NCI-H1694 treated with DMSO at 0.1 percent for 48 hours (cell line): ENCODE data around the gene TEKTIP1.
"Not testable (repeated sequence)": the region's sequence is repeated elsewhere in the genome, so short reads cannot be mapped to it uniquely, and the experiment has no call there.

Experiments
- DNase-seq: peaks from one replicate; lab custom pipeline; 2025; lab: John Stamatoyannopoulos, UW

TEKTIP1 gene

GRCh38 chr19:3523361-3524077 is 15.5 kb upstream of the TEKTIP1 start:
- no peak for DNase-seq

GRCh38 chr19:3524078-3524842 is 14.7 kb upstream of the TEKTIP1 start:
- no peak for DNase-seq

- no peak for DNase-seq
Observed at GRCh38 chr19:3524904-3525451, 14.0 kb upstream of the TEKTIP1 start.

DNA sequence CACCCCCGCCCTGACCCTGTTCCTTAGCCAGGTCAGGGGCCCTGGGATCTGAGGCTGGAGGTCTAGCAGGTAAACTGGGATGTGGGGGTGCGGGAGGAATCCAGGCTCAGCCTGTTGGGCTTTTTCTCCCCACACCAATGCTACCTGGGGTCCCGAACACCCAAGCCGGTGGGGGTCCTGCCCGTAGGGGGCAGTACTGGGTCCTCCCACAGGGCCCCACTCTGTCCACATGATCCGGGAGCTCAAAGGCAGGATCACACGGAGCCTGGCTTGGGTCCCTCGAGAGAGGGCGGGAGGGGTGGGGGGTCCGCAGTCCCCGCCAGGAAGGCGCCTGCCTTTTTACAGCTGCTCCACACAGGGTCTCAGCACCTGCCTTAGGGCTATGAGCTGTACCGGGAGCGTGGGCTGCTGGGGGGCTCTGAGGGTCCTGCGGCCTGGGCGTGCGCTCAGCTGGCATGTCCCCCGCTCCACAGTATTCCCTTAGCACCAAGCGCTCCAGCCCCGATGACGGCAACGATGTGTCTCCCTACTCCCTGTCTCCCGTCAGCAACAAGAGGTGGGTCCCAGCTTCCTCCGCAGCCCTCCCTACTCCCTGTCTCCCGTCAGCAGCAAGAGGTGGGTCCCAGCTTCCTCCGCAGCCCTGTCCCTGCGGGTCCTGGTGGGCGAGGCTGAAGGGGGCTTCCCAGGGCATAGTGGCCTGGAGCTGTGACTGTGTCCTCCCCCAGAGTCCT is 12.3 kb upstream of the TEKTIP1 start:
- no peak for DNase-seq

DNA sequence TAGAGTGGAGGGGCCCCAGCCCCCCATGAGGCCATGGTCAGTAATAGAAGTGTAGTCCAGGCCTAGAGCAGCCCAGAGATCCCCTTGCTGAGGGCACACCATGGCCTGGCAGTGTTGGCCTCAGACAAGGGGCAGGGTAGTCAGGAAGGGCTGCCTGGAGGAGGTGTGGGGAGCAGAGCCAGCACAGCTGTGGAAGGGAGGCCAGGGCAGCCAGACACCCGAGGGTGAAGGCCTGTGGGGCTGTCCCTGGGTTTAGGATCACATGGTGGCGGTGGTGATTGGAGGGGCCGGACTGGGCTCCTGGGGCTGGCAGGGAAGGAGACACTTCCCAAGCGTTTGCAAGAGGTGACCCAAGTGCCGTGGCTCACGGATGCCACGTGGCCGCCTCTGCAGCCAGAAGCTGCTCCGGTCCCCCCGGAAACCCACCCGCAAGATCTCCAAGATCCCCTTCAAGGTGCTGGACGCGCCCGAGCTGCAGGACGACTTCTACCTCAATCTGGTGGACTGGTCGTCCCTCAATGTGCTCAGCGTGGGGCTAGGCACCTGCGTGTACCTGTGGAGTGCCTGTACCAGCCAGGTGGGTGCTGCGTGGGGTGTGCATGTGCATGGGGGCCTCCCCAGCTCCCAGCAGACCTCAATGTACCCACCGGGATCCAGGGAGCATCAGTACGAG is 11.6 kb upstream of the TEKTIP1 start:
- no peak for DNase-seq

- DNase-seq = no peak
Observed at GRCh38 chr19:3528080-3528479, 10.9 kb upstream of the TEKTIP1 start.

DNA sequence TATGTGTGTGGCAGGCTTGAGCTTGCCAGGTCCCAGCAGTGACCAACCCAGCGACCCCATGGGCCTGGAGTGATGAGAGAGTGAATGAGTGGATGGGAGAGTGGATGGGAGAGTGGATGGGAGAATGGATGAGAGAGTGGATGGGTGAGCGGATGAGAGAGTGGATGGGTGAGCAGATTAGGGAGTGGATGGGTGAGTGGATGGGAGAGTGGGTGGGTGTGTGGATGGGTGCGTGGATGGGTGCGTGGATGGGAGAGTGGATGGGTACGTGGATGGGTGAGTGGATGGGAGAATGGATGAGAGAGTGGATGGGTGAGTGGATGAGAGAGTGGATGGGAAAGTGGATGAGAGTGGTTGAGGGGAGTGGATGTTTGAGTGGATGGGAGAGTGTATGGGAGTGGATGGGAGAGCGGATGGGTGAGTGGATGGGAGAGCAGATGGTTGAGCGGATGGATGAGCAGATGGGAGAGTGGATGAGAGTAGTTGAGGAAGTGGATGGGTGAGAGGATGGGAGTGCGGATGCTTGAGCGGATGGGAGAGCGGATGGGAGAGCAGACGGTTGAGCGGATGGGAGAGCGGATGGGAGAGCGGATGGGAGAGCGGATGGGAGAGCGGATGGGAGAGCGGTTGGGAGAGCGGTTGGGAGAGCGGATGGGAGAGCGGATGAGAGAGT is 10.3 kb upstream of the TEKTIP1 start:
- no peak for DNase-seq

DNA sequence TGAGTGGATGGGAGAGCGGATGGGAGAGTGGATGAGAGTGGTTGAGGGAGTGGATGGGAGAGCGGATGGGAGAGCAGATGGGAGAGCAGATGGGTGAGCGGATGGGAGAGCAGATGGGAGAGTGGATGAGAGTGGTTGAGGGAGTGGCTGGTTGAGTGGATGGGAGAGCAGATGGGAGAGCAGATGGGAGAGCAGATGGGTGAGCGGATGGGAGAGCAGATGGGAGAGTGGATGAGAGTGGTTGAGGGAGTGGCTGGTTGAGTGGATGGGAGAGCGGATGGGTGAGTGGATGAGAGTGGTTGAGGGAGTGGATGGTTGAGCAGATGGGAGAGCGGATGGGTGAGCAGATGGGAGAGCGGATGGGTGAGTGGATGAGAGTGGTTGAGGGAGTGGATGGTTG is 9.7 kb upstream of the TEKTIP1 start:
- not testable (repeated sequence) for DNase-seq

DNA sequence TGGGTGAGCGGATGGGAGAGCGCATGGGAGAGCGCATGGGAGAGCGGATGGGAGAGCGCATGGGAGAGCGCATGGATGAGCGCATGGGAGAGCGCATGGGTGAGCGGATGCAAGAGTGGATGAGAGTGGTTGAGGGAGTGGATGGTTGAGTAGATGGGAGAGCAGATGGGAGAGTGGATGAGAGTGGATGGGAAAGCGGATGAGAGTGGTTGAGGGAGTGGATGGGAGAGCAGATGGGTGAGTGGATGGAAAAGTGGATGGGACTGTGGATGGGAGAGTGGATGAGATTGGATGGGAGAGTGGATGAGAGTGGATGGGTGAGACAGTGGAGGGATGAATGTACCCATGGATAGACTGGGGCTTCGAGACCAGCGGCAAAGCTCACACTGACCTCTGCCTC is 8.6 kb upstream of the TEKTIP1 start:
- no peak for DNase-seq

GRCh38 chr19:3531716-3532115 is 7.3 kb upstream of the TEKTIP1 start:
- no peak for DNase-seq

DNA sequence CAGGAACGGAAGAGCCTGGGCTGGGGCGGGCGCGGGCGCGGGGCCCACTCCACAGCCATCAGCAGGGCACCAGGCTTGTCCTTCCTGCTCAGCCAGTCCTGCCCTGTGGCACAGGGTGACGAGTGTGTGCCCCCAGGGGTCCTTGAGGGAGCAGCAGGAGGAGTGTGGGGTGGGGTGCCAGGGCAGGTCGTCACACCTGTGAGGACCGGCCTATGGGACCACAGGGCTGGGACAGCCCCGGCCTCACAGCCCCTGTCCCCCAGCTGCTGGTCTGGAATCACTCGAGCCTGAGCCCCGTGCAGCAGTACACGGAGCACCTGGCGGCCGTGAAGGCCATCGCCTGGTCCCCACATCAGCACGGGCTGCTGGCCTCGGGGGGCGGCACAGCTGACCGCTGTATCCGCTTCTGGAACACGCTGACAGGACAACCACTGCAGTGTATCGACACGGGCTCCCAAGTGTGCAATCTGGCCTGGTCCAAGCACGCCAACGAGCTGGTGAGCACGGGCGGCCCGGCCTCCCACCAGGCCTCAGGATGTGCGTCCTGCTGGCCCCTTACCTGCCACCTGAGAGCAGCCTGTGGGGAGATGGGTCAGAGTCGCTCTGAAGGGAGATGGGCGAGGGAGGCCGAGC is 6.7 kb upstream of the TEKTIP1 start:
- no peak for DNase-seq

DNA sequence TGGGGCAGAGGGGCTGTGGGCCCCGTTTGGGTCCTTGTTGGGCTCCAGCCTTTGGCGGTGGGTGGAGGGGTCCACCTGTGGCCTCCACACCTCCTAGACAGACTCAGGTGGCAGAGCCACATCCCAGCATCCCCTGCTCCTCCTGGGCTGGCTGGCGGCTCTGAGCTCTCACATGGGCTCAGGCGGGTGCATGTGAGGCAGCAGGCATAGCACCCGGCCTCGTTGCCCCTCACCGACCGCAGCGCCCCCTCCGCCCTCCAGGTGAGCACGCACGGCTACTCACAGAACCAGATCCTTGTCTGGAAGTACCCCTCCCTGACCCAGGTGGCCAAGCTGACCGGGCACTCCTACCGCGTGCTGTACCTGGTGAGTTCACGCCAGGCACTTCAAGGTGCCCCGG is 5.9 kb upstream of the TEKTIP1 start:
- no peak for DNase-seq

DNA sequence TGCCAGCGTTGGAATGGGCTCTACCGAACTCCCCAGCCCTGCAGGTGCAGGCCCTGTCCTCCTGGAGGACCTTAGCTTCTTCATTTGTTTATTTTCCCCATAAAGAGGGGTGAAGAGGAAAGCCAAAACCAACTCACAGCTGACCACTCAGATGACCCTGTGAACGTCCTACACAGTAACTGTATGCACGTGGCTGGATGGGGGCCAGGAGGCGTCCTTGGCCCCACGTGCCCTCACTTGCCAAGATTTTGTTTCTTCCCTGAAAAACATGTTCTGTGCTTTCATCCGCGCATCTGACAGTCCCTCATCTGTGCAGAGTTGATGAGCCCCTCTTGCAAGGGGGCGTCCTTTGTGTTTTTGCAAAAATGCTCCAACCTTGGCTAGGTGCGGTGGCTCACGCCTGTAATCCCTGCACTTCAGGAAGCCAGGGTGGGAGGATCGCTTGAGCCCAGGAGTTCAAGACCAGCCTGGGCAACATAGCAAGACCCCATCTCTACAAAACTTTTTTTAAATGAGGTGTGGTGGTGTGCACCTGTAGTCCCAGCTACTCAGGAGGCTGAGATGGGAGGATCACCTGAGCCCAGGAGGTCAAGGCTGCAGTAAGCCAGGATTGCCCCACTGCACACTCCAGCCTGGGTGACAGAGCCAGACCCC is 5.3 kb upstream of the TEKTIP1 start:
- DNase-seq = no peak

DNA sequence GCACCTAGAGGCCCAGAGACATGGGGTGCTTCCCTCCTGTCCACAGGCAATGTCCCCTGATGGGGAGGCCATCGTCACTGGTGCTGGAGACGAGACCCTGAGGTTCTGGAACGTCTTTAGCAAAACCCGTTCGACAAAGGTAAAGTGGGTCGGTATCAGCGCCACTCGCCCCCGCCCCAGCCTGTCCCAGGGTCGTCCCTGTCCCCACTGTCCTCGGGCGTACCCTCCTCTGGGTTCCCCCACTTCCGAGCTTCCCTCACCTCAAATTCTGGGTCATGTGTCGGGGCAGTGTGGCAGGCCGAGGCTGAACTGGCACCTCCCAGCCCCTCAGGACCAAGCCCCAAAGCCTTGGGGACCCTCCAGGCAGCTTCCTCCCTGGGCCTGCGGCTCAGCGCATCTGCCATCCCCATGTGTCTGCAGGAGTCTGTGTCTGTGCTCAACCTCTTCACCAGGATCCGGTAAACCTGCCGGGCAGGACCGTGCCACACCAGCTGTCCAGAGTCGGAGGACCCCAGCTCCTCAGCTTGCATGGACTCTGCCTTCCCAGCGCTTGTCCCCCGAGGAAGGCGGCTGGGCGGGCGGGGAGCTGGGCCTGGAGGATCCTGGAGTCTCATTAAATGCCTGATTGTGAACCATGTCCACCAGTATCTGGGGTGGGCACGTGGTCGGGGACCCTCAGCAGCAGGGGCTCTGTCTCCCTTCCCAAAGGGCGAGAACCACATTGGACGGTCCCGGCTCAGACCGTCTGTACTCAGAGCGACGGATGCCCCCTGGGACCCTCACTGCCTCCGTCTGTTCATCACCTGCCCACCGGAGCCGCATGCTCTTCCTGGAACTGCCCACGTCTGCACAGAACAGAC is 4.4 kb upstream of the TEKTIP1 start:
- DNase-seq = no peak

DNA sequence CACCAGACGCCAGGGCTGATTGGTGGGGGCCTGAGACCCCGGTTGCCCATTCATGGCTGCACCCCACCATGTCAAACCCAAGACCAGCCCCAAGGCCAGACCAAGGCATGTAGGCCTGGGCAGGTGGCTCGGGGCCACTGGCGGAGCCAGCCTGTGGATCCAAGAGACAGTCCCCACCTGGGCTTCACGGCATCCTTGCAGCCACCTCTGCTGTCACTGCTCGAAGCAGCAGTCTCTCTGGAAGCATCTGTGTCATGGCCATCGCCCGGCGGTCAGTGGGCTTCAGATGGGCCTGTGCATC is 3.8 kb upstream of the TEKTIP1 start:
- DNase-seq = no peak

DNA sequence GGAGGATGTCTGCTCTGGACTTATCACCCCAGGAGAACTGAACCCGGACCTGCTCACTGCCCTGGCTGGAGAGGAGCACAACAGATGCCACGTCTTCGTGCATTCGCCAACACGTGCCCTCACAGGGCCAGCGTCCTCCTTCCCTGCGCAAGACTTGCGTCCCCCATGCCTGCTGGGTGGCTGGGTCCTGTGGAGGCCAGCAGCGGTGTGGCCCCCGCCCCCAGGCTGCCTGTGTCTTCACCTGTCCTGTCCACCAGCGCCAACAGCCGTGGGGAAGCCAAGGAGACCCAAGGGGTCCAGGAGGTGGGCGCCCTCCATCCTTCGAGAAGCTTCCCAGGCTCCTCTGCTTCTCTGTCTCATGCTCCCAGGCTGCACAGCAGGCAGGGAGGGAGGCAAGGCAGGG is 3.4 kb upstream of the TEKTIP1 start:
- DNase-seq = no peak

GRCh38 chr19:3535981-3536380 is 3.0 kb upstream of the TEKTIP1 start:
- no peak for DNase-seq

- DNase-seq = no peak
Observed at GRCh38 chr19:3536429-3537100, 2.4 kb upstream of the TEKTIP1 start.

- DNase-seq = no peak
Observed at GRCh38 chr19:3537101-3537437, 1.9 kb upstream of the TEKTIP1 start.
